Measurements from ENCODE around the gene SHC2.

DNA sequence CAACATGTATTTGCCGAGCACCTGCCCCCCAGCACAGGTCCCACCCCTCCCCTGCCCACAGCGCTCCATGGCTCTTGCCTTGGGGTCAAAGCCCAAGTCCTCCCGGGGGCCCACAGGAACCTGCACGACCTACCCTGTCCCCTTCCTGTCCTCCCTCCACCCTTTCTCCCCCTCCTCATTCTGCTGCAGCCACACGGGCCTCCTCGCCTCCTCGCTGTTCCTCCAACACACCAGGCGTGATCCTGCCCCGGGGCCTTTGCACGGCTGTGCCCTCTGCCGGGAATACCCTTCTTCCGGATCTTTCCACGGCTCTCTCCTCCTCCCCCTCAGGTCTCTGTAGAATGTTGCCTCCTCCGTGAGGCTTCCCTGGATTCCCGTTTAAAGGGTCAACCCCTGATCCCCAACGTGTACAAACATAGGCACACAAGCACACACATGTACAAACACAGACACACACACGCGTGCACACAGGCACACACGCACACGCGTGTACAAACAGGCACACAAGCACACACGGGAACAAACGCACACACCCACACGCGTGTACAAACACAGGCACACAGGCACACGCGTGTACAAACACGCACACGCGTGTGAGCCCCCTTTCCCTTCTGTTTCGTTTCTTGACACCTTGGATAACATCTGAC, 38.3 kb upstream of the SHC2 start:
- TF ChIP-seq POLR2A (IDR thresholded peaks at IDR 0.05) (no peak), CTCF (IDR thresholded peaks at IDR 0.05) (no peak)
